Heart left ventricle (tissue), 16 donors: ENCODE measurements around the gene HLCS. TPM values are rescaled to one million over a fixed set of nuclear protein-coding genes. Genes with fewer than 3 reads are reported as not detected.
A peak's percentile ranks its signal among the peaks of the same experiment; 100 is the strongest.

Source experiments
- ATAC-seq, 4 donors: fragments of 200-7000 bp; cut with Tn5 transposase; one replicate each; pipeline ENCODE4 v1.9.1; 2020 to 2022; ENCODE audit warnings: moderate library complexity in 4 of 4, mild to moderate bottlenecking in 3 of 4, moderate number of reproducible peaks in 1 of 4
- DNase-seq, 5 donors: peaks; one replicate each; pipeline ENCODE4 v3.0.0-alpha.2; 2020
- H3K27ac ChIP-seq, 12 donors: fragments of 200-600 bp; sonication (generic) in 4 of 12; one replicate each; pipeline versions ENCODE4 v1.5.0 to v1.8.0; 2016 to 2022; ENCODE audit warnings: mild to moderate bottlenecking in 2 of 12
- H3K27me3 ChIP-seq, 9 donors: fragments of 200-600 bp; sonication (generic) in 2 of 9; one replicate each; pipeline versions ENCODE4 v1.5.1 to v1.8.0; 2016 to 2022; ENCODE audit warnings: mild to moderate bottlenecking in 3 of 9
- H3K36me3 ChIP-seq, 9 donors: fragments of 200-600 bp; sonication (generic) in 2 of 9; one replicate each; pipeline versions ENCODE4 v1.5.0 to v1.8.0; 2018 to 2022; ENCODE audit warnings: mild to moderate bottlenecking in 2 of 9
- H3K4me1 ChIP-seq, 12 donors: fragments of 200-600 bp; sonication (generic) in 4 of 12; one replicate each; pipeline versions ENCODE4 v1.5.0 to v1.8.0; 2016 to 2022; ENCODE audit warnings: mild to moderate bottlenecking in 3 of 12
- H3K4me3 ChIP-seq, 12 donors: fragments of 200-600 bp; sonication (generic) in 4 of 12; one replicate each; pipeline versions ENCODE4 v1.5.0 to v1.8.0; 2017 to 2022; ENCODE audit warnings: mild to moderate bottlenecking in 9 of 12, moderate library complexity in 4 of 12
- H3K9me3 ChIP-seq, 12 donors: fragments of 200-600 bp; sonication (generic) in 4 of 12; one replicate each; pipeline versions ENCODE4 v1.5.0 to v1.8.0; 2016 to 2022; ENCODE audit warnings: mild to moderate bottlenecking in 1 of 12
- CTCF ChIP-seq, 12 donors: fragments of 200-600 bp; sonication (generic) in 4 of 12; IDR thresholded peaks; one replicate each; pipeline versions ENCODE4 v1.5.0 to v1.8.0; 2018 to 2022; ENCODE audit warnings: antibody characterized with exemption in 12 of 12, mild to moderate bottlenecking in 5 of 12
- POLR2A ChIP-seq, 2 donors: fragments of 450-650 bp; IDR thresholded peaks; one replicate each; pipeline ENCODE4 v1.6.1; 2017; ENCODE audit warnings: antibody characterized with exemption in 2 of 2, mild to moderate bottlenecking in 2 of 2, moderate library complexity in 2 of 2
- WGBS, 4 donors: extraction: QIAGEN DNeasy Blood & Tissue Kit in 2 of 4; methylation state at CpG; one replicate each; pipeline versions ENCODE4 v1.1.5 to v1.1.7; 2013 to 2018; 5-methylcytosine and 5-hydroxymethylcytosine counted together
- intact Hi-C, 10 donors: fragments of 100-400 bp; cut with DNase I; formaldehyde crosslinking; loops; one replicate each; pipeline versions ENCODE4 v1.11.1 to v1.14.2; 2022
- polyA plus RNA-seq, 2 donors: library from polyadenylated mRNA; stranded (reverse); fragments of 200-250 nt; gene quantifications; one replicate each; pipeline ENCODE4 v1.2.3, GENCODE V29; 2013
- total RNA-seq, 9 donors: library from RNA; depleted of rRNA in 2 of 9; stranded (reverse); fragments of >200 nt in 2 of 9; fragmentation: NEBNext Ultra II Directional in 3 of 9; extraction: Animal tissue kit (Norgen Biotek cat#: 25700) in 3 of 9; gene quantifications; one replicate each; pipeline versions ENCODE4 v1.1.0 to v1.2.4, GENCODE V29; 2016 to 2023
- donor health status: ischemic (EF 13 %, LVEDD 7.1; RV severe dilation, severe dysfunction).
- donor health status: healthy with polysubstance abuse.
- donor health status: DM: no; HTN: yes; CAD: no.
- donor health status: DM: no; HTN: no; CAD: no.
- donor health status: ischemic (EF 25% LVEDD 6.9; RV normal size, moderate dysfunction).
- donor health status: ischemic (EF 25% LVEDD 5.7; RV mildly dilated, moderate dysfunction).
- donor health status: healthy.
- donor health status: DM: yes; HTN: yes; CAD: no.
- donor health status: ischemic (EF 35%, LVEDD 5.7; RV mildly dilated, moderate dysfunction).
- donor health status: nonischemic (EF 11% LVEDD 7.7; RV severe dilation, severe dysfunction).
- donor health status: DM: yes; HTN: yes; CAD: no.
- donor health status: PGD.
- donor health status: ischemic (EF 29% LVEDD 5.4; RV normal size, mild dysfunction).
- donor health status: nonischemic (EF 23%, LVEDD 6.1; RV moderate dilation, normal function).

Gene HLCS
- total and polyA plus RNA-seq, 11 donors, result 1.8 to 15.2 (median 6.2) TPM

- ATAC-seq (no peak), DNase-seq (no peak)
- no peaks in the 10 kb centered on the region for H3K9me3 ChIP-seq
- no peak overlapping the region for H3K4me3 ChIP-seq
- intact Hi-C loops, result no loop called here
- whole genome bisulfite sequencing, 4 donors, result 86 to 92% (median 89%) methylated on average over 3 of the region's 3 CpGs
- no peaks in the 10 kb centered on the region for H3K27me3 ChIP-seq
- TF ChIP-seq CTCF (IDR thresholded peaks at IDR 0.05) (no peak), POLR2A (IDR thresholded peaks at IDR 0.05) (no peak)
- H3K4me1 ChIP-seq, result peaks cover 0 to 7% (median 0%) of the 10 kb centered on the region in 12 donors
- H3K36me3 ChIP-seq, result peaks cover 0 to 3% (median 0%) of the 10 kb centered on the region in 9 donors
- H3K27ac ChIP-seq, result no peak overlapping the region
Observed at GRCh38 chr21:36828208-36828607, 138.3 kb downstream of the HLCS start.

GRCh38 chr21:36825658-36826057 lies 140.8 kb downstream of the HLCS start:
- WGBS, 4 donors, result 87 to 98% (median 91%) methylated on average over 5 of the region's 5 CpGs
- H3K4me1 ChIP-seq, result no peaks in the 10 kb centered on the region
- DNase-seq (no peak), ATAC-seq (no peak)
- intact Hi-C loops, result no loop called here
- H3K4me3 ChIP-seq, result no peak overlapping the region
- peaks cover 0 to 3% (median 0%) of the 10 kb centered on the region in 9 donors for H3K36me3 ChIP-seq
- TF ChIP-seq CTCF (IDR thresholded peaks at IDR 0.05) (no peak), POLR2A (IDR thresholded peaks at IDR 0.05) (no peak)
- H3K9me3 ChIP-seq, result no peaks in the 10 kb centered on the region
- H3K27me3 ChIP-seq, result no peaks in the 10 kb centered on the region
- no peak overlapping the region for H3K27ac ChIP-seq

GRCh38 chr21:36821032-36821299 lies 145.5 kb downstream of the HLCS start:
- no peak for TF ChIP-seq POLR2A (IDR thresholded peaks at IDR 0.05)
- TF ChIP-seq CTCF (IDR thresholded peaks at IDR 0.05), result no peak
- Histone ChIP-seq H3K36me3 (peaks cover 0 to 3% (median 0%) of the 10 kb centered on the region in 9 donors), H3K4me3 (no peak overlapping the region), H3K9me3 (no peaks in the 10 kb centered on the region), H3K4me1 (no peaks in the 10 kb centered on the region), H3K27ac (no peak overlapping the region), H3K27me3 (no peaks in the 10 kb centered on the region)
- 57 to 69% (median 64%) methylated on average over 7 of the region's 7 CpGs for WGBS, 4 donors
- DNase-seq (no peak), ATAC-seq (peak in 1 of 4 donors; percentile 13)
- intact Hi-C loops, result no loop called here

- DNase-seq, result no peak
- no peak for ATAC-seq
Observed at GRCh38 chr21:36820176-36821031, 146.1 kb downstream of the HLCS start.

More at GRCh38 chr21:36820176-36821031, 146.1 kb downstream of the HLCS start:
- Histone ChIP-seq H3K9me3 (no peaks in the 10 kb centered on the region), H3K27ac (no peak overlapping the region), H3K4me3 (no peak overlapping the region), H3K36me3 (peaks cover 0 to 3% (median 0%) of the 10 kb centered on the region in 9 donors), H3K4me1 (no peaks in the 10 kb centered on the region), H3K27me3 (no peaks in the 10 kb centered on the region)
- intact Hi-C loops, result no loop called here
- TF ChIP-seq POLR2A (IDR thresholded peaks at IDR 0.05), result no peak
- TF ChIP-seq CTCF (IDR thresholded peaks at IDR 0.05), result no peak
- WGBS, 4 donors, result 70 to 79% (median 76%) methylated on average over 19 to 27 of the region's 27 CpGs
